Nephron (organoid): Measurements from ENCODE around the gene MT3.
A peak's percentile ranks its signal among the peaks of the same experiment; 100 is the strongest.

ENCODE experiments used
- H3K27ac Mint-ChIP-seq, 3 experiments: 2 replicates each; pipeline ENCODE4 v1.8.0; 2020; ENCODE audit warnings: mixed read lengths in 3 of 3, mild to moderate bottlenecking in 2 of 3, moderate library complexity in 1 of 3
- H3K27me3 Mint-ChIP-seq: 2 replicates; pipeline ENCODE4 v1.8.0; 2021; ENCODE audit warnings: low read depth, mild to moderate bottlenecking, moderate library complexity, mixed read lengths
- H3K36me3 Mint-ChIP-seq: 2 replicates; pipeline ENCODE4 v1.8.0; 2020; ENCODE audit warnings: low read depth, mixed read lengths
- H3K4me1 Mint-ChIP-seq: 2 replicates; pipeline ENCODE4 v1.8.0; 2020; ENCODE audit warnings: mixed read lengths
- H3K4me3 Mint-ChIP-seq, 3 experiments: 2 replicates each; pipeline ENCODE4 v1.8.0; 2020; ENCODE audit warnings: mild to moderate bottlenecking in 3 of 3, mixed read lengths in 3 of 3, moderate library complexity in 2 of 3
- H3K9me3 Mint-ChIP-seq: 2 replicates; pipeline ENCODE4 v1.8.0; 2020; ENCODE audit warnings: mixed read lengths
- CTCF ChIP-seq, 3 experiments: fragments of 200-600 bp; sonication (generic); IDR thresholded peaks; one replicate each; pipeline ENCODE4 v1.5.0; 2021; ENCODE audit warnings: antibody characterized with exemption in 3 of 3; ENCODE audit not compliant: unreplicated experiment in 3 of 3

MT3 gene

GRCh38 chr16:56600398-56600999 lies 11.2 kb downstream of the MT3 start:
- TF ChIP-seq CTCF (IDR thresholded peaks at IDR 0.05; ENCODE audit: unreplicated experiment in 3 of 3), result peak; percentile 36 to 41 (median 40)
- Mint-ChIP-seq H3K4me1 (no peaks in the 10 kb centered on the region), H3K9me3 (peaks cover 2% of the 10 kb centered on the region), H3K4me3 (no peak overlapping the region), H3K27me3 (peaks cover 56% of the 10 kb centered on the region), H3K36me3 (no peaks in the 10 kb centered on the region), H3K27ac (no peak overlapping the region)

- Mint-ChIP-seq H3K36me3 (no peaks in the 10 kb centered on the region), H3K9me3 (peaks cover 2% of the 10 kb centered on the region), H3K4me3 (no peak overlapping the region), H3K4me1 (peaks cover 3% of the 10 kb centered on the region), H3K27ac (no peak overlapping the region), H3K27me3 (peaks cover 54% of the 10 kb centered on the region)
- TF ChIP-seq CTCF (IDR thresholded peaks at IDR 0.05; ENCODE audit: unreplicated experiment in 3 of 3), result no peak
Observed at GRCh38 chr16:56601325-56601724, 12.0 kb downstream of the MT3 start.

- Mint-ChIP-seq H3K9me3 (no peaks in the 10 kb centered on the region), H3K27me3 (peaks cover 39% of the 10 kb centered on the region), H3K27ac (no peak overlapping the region), H3K36me3 (no peaks in the 10 kb centered on the region), H3K4me3 (no peak overlapping the region), H3K4me1 (peaks cover 23% of the 10 kb centered on the region)
- peak; percentile 22 to 36 (median 32) for TF ChIP-seq CTCF (IDR thresholded peaks at IDR 0.05; ENCODE audit: unreplicated experiment in 3 of 3)
Observed at GRCh38 chr16:56603589-56603988, 14.3 kb downstream of the MT3 start.

GRCh38 chr16:56604966-56605365 lies 15.6 kb downstream of the MT3 start:
- H3K27me3 Mint-ChIP-seq, result peaks cover 48% of the 10 kb centered on the region
- H3K9me3 Mint-ChIP-seq, result no peaks in the 10 kb centered on the region
- no peak overlapping the region for H3K4me3 Mint-ChIP-seq
- H3K36me3 Mint-ChIP-seq, result no peaks in the 10 kb centered on the region
- peaks cover 35% of the 10 kb centered on the region for H3K4me1 Mint-ChIP-seq
- peak overlapping the region in 1 of 3 experiments; percentile 60 for H3K27ac Mint-ChIP-seq
- no peak for TF ChIP-seq CTCF (IDR thresholded peaks at IDR 0.05; ENCODE audit: unreplicated experiment in 3 of 3)

- peaks cover 40% of the 10 kb centered on the region for H3K4me1 Mint-ChIP-seq
- peak overlapping the region in 1 of 3 experiments; percentile 95 for H3K27ac Mint-ChIP-seq
- H3K4me3 Mint-ChIP-seq, result no peak overlapping the region
- H3K36me3 Mint-ChIP-seq, result no peaks in the 10 kb centered on the region
- TF ChIP-seq CTCF (IDR thresholded peaks at IDR 0.05; ENCODE audit: unreplicated experiment in 3 of 3), result no peak
- H3K9me3 Mint-ChIP-seq, result no peaks in the 10 kb centered on the region
- peaks cover 48% of the 10 kb centered on the region for H3K27me3 Mint-ChIP-seq
Observed at GRCh38 chr16:56605475-56605874, 16.1 kb downstream of the MT3 start.

GRCh38 chr16:56606071-56606475 lies 16.7 kb downstream of the MT3 start:
- Mint-ChIP-seq H3K36me3 (no peaks in the 10 kb centered on the region), H3K27ac (peak overlapping the region; percentile 81 to 95 (median 87)), H3K9me3 (no peaks in the 10 kb centered on the region), H3K4me3 (peak overlapping the region in 1 of 3 experiments; percentile 56), H3K4me1 (peaks cover 46% of the 10 kb centered on the region), H3K27me3 (peaks cover 48% of the 10 kb centered on the region)
- no peak for TF ChIP-seq CTCF (IDR thresholded peaks at IDR 0.05; ENCODE audit: unreplicated experiment in 3 of 3)
